GM19023 (cell line): Measurements from ENCODE around the gene PTPN23.

Source experiments
- ATAC-seq: cut with Tn5 transposase; IDR thresholded peaks from one replicate; pipeline ENCODE4 v1.9.1; 2021; ENCODE audit warnings: mild to moderate bottlenecking, moderate library complexity; ENCODE audit not compliant: unreplicated experiment

The PTPN23 gene

DNA sequence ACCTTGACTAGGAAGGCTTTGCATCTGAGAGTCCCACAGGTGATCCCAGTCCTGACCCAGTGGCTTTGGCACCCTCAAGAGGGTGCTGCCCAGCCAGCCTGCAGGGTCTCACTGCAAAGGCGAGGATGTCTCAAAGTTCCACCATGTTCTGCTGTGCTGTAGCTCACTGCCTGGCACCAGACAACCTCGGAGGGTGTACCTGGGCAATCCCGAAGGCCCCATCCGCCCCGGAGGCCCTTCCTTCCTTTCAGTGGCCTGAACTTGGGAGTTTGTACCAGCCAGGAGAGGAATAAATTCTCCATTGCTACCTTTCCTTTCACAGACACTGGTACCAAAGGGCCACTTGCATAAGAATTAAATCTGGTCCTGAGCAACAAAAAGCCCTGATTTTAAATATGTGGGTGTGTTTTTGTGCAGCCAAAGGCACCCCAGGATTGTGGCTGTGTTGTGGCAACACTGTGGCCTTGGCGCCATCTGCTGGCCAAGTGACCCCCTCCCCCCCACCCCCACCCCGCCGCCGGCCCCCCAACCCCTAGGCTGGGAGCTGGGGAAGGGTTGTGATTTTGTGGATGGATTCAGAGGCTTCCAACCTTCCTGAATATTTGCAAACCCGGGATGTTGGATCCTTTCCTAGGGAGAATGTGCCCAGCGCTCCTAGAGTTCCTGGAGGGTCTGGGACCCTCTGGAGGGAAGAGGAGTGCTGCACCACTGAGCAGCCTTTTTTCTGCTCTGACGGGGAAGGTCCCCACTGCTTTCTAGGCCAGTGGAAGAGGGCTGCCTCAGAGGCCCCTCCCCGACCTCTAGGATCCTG, 9.7 kb upstream of the PTPN23 start:
- ATAC-seq, result no peak

- ATAC-seq, result no peak
Measured at GRCh38 chr3:47374587-47374986, 6.2 kb upstream of the PTPN23 start.

DNA sequence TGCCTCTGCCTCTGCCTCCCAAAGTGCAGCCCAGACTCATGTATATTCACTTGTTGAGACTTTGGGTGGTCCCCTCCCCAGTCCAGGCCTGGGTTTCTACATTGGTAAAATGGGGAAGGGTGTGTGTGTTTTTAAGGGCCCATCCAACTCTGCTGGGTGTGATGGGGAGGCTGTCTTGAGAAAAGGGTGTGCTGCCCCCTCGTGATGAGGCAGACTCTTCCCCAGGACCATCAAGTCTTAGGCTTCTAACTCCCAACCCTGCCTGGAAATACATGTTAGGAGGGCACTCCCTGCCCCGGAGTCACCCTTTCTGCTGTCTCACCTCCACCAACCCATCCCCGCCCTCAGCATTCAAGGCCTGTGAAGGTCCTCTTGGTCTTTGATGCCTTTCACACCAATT, 4.4 kb upstream of the PTPN23 start:
- ATAC-seq, result no peak

- ATAC-seq, result no peak
Measured at GRCh38 chr3:47377186-47377585, 3.6 kb upstream of the PTPN23 start.

- ATAC-seq, result no peak
Measured at GRCh38 chr3:47378869-47379268, 2.0 kb upstream of the PTPN23 start.

GRCh38 chr3:47379411-47379899, 1.4 kb upstream of the PTPN23 start:
- ATAC-seq, result no peak

- no peak for ATAC-seq
Measured at GRCh38 chr3:47380026-47380600, 708 bp upstream of the PTPN23 start.

- peak; percentile 61 for ATAC-seq
Measured at GRCh38 chr3:47381317-47382157, 716 bp downstream of the PTPN23 start.

DNA sequence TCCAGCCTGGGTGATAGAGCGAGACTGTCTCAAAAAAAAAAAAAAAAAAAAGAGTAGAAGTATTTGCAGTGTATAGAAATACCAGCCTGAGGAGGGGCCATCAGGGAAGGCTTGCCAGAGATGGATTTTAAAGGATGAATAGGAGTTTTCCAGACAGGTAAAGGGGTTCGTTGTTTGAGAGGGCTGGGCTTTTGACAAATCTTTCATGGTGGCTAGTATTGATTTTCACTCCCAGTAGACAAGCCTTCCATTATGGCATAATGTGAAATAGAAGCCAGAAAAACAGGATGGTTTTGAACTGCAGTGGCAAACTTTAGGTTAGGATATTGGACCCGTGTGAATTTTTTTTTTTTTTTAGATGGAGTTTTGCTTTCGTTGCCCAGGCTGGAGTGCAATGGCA, 3.6 kb downstream of the PTPN23 start:
- ATAC-seq, result no peak

GRCh38 chr3:47385007-47385406, 4.2 kb downstream of the PTPN23 start:
- no peak for ATAC-seq

DNA sequence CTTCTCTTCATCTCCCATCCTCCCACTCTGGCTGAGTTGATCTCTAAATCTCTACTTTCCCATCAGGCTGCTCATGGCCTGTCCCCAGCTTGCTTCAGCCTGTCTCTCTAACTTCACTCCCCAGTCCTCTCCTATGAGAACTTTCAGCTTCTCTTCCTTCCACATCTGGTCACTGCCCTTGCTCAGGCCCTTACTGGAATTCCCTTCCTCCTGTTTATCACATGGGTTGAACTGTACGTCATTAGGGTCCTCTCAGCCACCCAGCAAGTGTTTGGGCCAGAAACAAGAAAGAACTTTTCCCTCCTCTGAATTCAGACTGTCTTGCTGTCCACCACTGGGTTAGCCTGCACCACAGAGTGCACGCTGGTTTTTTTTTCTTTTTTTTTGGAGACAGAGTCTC, 5.0 kb downstream of the PTPN23 start:
- ATAC-seq, result no peak

- no peak for ATAC-seq
Measured at GRCh38 chr3:47392933-47393332, 12.1 kb downstream of the PTPN23 start.

DNA sequence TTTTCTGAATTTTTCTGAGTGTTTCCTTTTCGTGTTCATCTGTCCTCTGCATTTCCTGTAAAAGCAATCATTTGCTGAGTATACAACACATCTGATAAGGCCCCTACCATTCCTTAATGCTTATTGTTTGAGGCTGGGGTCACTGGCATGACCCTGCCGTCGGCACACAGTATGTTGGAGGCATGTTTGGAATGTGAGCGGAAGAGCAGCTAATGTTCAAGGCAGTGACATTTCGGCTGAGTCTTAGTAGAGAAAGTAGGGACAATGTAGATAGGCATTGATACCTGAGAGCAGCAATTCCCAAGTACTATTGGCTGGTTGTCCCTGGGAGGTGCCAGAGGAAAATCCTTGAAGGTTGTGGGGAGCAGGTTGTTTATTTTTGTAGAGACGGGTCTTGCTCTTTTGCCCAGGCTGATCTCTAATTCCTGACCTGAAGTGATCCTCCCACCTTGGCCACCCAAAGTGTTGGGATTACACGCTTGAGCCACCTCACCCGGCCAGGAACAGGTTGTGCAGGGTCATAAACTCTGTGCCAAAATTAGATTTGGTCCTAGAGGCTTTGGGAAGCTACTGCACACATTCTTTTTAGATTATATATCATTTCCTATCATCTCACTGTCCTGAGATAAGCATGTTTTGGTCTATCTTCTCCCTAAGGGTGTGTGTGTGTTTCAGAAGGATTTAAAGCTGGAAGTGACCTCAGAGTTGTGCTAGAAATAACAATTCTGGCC, 13.5 kb downstream of the PTPN23 start:
- ATAC-seq, result no peak

DNA sequence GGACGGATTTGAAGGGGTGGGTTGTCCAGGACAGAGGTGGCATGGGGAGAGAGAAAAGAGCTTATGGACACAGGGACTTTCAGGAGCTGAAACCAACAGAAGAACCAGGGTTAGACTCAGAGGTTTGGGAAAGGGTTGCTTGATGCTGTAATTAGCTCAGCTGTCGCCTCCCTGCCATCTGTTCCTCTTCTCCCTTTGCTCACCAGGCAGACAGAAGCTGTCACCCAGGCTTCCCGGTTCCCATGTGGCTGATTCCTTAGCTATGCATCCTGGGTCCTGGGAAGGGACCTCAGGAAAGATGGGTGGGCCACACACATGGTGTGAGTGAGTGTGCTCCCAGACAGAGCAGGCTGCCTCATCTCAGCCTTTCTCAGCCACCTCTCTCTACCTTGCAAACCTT, 14.1 kb downstream of the PTPN23 start:
- no peak for ATAC-seq

GRCh38 chr3:47398228-47398627, 17.4 kb downstream of the PTPN23 start:
- ATAC-seq, result no peak

GRCh38 chr3:47399016-47399415, 18.2 kb downstream of the PTPN23 start:
- ATAC-seq, result no peak

DNA sequence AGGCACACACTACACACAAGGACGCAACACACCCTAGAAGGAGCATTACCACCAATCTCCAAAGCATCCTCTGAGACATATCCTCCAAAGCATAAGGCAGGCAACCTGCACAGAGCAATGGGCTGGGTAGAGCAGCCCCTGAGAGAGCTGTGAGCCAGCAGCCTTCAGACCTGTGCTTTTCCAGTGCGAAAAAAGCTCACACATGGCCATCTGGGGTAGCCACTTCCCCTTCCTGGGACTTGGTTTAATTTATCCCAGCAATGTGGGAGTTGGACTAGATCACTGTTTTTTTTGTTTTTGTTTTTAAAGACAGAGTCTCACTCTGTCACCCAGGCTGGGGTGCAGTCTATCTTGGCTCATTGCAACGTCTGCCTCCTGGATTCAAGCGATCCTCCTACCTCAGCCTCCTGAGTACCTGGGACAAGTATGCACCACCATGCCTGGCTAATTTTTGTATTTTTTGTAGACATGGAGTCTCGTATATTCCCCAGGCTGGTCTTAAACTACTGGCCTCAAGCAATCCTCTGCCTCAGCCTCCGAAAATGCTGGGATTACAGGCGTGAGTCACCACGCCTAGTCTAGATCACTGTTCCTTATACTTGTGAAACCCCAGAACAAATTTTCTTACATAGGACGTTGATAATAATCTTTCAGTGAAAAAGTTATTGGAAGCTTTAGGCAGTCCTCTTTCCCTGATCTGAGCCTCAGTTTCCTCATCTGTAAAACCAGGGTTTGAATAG, 18.9 kb downstream of the PTPN23 start:
- ATAC-seq, result no peak

DNA sequence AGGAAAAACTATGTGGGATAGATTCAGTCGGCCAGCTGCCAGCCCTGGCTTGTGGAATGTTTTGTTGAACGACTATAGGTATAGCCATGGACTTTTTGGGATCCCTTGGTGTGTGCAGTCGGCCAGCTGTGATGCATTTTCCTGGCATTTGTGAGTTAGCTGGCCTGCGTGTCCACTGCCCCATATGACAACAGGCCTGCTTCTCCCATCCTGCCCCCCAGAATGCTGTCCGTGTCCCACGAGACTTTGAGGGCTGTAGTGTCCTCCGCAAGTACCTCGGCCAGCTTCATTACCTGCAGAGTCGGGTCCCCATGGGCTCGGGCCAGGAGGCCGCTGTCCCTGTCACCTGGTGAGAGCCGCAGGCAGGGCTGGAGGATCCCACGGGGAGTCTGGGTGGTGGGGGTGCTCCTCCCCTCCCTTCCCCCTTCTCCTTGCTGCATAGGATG, 23.6 kb downstream of the PTPN23 start:
- ATAC-seq, result no peak

DNA sequence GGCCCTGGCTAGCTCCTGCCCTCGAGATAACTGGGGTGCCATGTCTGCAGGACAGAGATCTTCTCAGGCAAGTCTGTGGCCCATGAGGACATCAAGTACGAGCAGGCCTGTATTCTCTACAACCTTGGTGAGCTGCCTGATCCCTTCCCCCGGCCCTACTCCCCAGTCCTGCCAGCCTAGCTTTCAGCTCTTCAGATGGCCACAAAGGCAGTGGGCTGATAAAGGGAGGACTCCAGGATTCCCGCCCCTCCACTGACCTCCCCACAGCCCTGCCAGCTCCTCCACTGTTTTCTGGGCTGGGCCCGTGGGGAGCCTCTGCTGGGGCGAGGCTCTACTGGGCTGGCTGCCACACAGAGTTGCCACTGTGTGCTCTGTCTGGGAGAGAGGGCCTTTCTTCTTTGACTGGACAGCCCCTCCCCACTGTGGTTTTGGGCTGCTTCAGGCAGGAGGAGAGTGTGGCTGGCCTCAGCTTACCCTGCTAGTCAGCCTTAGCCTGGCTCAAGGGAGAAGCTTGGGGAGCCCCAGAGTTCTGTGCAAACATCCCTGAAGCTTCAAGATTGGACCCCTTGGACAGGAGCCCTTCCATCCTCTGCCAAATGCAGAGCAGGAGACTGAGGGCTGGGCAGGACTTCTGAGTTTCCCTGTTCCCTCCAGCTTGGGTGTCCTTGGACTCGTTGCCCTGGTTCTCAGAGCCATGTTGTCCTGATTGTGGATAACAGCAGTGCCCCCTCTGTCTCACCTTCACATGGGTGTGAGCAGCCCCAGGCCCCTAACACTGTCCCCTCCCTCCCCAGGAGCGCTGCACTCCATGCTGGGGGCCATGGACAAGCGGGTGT, 24.4 kb downstream of the PTPN23 start:
- no peak for ATAC-seq
